GM23248 (cell line): Measurements from ENCODE around the gene AEBP1.

ENCODE experiments used
- EZH2 ChIP-seq: fragments of 200-600 bp; sonication (generic); IDR thresholded peaks from 2 replicates; pipeline ENCODE4 v1.6.1; 2018; ENCODE audit warnings: antibody characterized with exemption, mild to moderate bottlenecking; ENCODE audit not compliant: insufficient read depth, poor library complexity, severe bottlenecking
- EZH2phosphoT487 ChIP-seq: fragments of 200-600 bp; sonication (generic); IDR thresholded peaks from 2 replicates; pipeline ENCODE4 v1.6.1; 2018; ENCODE audit warnings: antibody characterized with exemption, moderate library complexity, mild to moderate bottlenecking, low read depth; ENCODE audit not compliant: insufficient read depth

DNA sequence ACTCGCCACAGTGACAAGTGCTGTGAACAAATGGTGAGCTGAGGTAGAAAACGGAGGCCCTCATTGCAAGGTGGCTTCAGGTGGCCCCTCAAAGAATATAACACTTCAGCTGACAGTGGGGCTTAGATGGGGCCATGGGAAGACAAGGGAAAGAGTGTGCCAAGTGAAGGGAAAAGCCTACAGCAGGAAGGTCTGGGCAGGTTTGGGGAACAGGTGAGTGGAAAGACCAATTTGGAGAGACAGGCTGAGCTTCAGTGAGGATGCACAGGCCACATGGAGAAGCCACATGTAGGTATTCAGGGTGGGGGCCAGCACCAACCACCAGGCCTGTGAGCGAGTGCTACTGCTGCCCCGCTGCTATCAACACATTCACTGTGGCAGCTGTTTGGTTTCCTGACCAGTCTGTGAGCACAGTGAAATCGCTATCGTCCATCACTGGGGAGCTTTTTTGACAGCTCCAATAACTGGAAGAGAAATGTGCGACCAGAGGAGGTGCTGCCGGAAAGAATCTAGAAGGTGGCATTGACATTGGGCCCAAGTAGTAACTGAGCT, 15.8 kb downstream of the AEBP1 start:
- TF ChIP-seq EZH2 (no peak), EZH2phosphoT487 (no peak)
